Measurements from ENCODE around the gene FFAR3. TPM values are rescaled to one million over a fixed set of nuclear protein-coding genes. Genes with fewer than 3 reads are reported as not detected.

The FFAR3 gene
- total and polyA plus RNA-seq, 9 of the 15 experiments (the other 6 are each of a cell fraction or from before 2014, with no cell fraction given) = not detected

DNA sequence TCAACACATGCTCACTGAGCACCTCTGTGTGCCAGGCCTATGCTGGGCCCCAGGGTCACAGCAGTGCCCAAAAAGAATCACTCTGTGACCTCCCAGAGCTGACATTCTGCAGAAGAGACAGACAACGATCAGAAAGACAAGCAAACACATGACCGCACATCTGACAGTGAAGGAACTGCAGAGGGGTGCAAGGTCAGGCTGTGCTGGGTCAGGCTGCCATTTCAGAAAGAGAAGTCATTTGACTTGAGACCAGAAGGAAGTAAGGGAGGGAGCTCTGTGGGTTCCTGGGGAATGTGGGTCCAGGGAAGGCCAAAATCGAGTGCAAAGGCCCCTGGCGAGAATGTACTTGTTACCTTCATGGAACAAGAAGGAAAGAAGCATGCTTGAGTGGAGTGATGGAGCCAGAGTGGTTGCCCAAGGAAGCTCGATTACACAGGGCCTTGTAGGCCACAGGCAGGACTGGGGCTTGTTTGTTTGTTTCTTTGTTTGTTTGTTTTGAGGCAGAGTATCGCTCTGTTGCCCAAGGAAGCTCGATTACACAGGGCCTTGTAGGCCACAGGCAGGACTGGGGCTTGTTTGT lies 40.7 kb upstream of the FFAR3 start (continued):
- TF ChIP-seq, protein P1, sequence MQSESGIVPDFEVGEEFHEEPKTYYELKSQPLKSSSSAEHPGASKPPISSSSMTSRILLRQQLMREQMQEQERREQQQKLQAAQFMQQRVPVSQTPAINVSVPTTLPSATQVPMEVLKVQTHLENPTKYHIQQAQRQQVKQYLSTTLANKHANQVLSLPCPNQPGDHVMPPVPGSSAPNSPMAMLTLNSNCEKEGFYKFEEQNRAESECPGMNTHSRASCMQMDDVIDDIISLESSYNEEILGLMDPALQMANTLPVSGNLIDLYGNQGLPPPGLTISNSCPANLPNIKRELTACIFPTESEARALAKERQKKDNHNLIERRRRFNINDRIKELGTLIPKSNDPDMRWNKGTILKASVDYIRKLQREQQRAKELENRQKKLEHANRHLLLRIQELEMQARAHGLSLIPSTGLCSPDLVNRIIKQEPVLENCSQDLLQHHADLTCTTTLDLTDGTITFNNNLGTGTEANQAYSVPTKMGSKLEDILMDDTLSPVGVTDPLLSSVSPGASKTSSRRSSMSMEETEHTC (IDR thresholded peaks at IDR 0.05) = 0 out of 2 replicates have a peak, but pooled peaks have one; percentile 39
- no peak for TF ChIP-seq NR4A1 (CRISPR knock-in tag; IDR thresholded peaks at IDR 0.05)
- TF ChIP-seq NR4A1 (tag; IDR thresholded peaks at IDR 0.05) = peak; percentile 58; the same call in 1 of the 2 replicates
- TF ChIP-seq SRF (CRISPR knock-in tag; IDR thresholded peaks at IDR 0.05) = no peak
- TF ChIP-seq ZBTB1 (CRISPR knock-in tag; IDR thresholded peaks at IDR 0.05; ENCODE audit: borderline replicate concordance, low read depth) = no peak
- no peak for TF ChIP-seq ZC3H11A (IDR thresholded peaks at IDR 0.05; ENCODE audit: low read depth, low read length)
- TF ChIP-seq FOSL1 (tag; conservative IDR thresholded peaks at IDR 0.05) = no peak
- no peak for TF ChIP-seq SMC3 (conservative IDR thresholded peaks at IDR 0.05; ENCODE audit: insufficient read depth, low read depth, low read length)
- TF ChIP-seq FUS (optimal IDR thresholded peaks at IDR 0.05; ENCODE audit: low read depth, low read length) = no peak
- no peak for TF ChIP-seq ZNF780A (CRISPR knock-in tag; IDR thresholded peaks at IDR 0.05)
- TF ChIP-seq, protein P2, sequence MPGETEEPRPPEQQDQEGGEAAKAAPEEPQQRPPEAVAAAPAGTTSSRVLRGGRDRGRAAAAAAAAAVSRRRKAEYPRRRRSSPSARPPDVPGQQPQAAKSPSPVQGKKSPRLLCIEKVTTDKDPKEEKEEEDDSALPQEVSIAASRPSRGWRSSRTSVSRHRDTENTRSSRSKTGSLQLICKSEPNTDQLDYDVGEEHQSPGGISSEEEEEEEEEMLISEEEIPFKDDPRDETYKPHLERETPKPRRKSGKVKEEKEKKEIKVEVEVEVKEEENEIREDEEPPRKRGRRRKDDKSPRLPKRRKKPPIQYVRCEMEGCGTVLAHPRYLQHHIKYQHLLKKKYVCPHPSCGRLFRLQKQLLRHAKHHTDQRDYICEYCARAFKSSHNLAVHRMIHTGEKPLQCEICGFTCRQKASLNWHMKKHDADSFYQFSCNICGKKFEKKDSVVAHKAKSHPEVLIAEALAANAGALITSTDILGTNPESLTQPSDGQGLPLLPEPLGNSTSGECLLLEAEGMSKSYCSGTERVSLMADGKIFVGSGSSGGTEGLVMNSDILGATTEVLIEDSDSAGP (CRISPR knock-in tag; IDR thresholded peaks at IDR 0.05) = no peak
- TF ChIP-seq GTF2A2 (tag; IDR thresholded peaks at IDR 0.05) = peak; percentile 27; the same call in 1 of the 2 replicates
- no peak for TF ChIP-seq HDAC3 (IDR thresholded peaks at IDR 0.05; ENCODE audit: borderline replicate concordance, partially characterized antibody)
- TF ChIP-seq BMI1 (IDR thresholded peaks at IDR 0.05; ENCODE audit: low read length) = no peak
- TF ChIP-seq EGR1 (conservative IDR thresholded peaks at IDR 0.05) = no peak
- TF ChIP-seq MXI1 (IDR thresholded peaks at IDR 0.05; ENCODE audit: low read depth, low read length) = no peak
- TF ChIP-seq, protein P3, sequence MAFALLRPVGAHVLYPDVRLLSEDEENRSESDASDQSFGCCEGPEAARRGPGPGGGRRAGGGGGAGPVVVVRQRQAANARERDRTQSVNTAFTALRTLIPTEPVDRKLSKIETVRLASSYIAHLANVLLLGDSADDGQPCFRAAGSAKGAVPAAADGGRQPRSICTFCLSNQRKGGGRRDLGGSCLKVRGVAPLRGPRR (CRISPR knock-in tag; IDR thresholded peaks at IDR 0.05) = no peak
- TF ChIP-seq L3MBTL2 (IDR thresholded peaks at IDR 0.05) = peak; percentile 52; the same call in 1 of the 2 replicates
- TF ChIP-seq MED1 (CRISPR knock-in tag; IDR thresholded peaks at IDR 0.05; ENCODE audit: borderline replicate concordance) = no peak
- TF ChIP-seq ZEB2 (IDR thresholded peaks at IDR 0.05) = no peak
- TF ChIP-seq, protein P4, sequence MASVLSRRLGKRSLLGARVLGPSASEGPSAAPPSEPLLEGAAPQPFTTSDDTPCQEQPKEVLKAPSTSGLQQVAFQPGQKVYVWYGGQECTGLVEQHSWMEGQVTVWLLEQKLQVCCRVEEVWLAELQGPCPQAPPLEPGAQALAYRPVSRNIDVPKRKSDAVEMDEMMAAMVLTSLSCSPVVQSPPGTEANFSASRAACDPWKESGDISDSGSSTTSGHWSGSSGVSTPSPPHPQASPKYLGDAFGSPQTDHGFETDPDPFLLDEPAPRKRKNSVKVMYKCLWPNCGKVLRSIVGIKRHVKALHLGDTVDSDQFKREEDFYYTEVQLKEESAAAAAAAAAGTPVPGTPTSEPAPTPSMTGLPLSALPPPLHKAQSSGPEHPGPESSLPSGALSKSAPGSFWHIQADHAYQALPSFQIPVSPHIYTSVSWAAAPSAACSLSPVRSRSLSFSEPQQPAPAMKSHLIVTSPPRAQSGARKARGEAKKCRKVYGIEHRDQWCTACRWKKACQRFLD (CRISPR knock-in tag; IDR thresholded peaks at IDR 0.05) = peak; percentile 44; the same call in 1 of the 2 replicates
- TF ChIP-seq CHD1 (IDR thresholded peaks at IDR 0.05; ENCODE audit: low read length) = no peak
- peak; percentile 57; the same call in 1 of the 2 replicates for TF ChIP-seq ZNF644 (tag; IDR thresholded peaks at IDR 0.05; ENCODE audit: low read depth)
- no peak for TF ChIP-seq KHSRP (IDR thresholded peaks at IDR 0.05)
- no peak for TF ChIP-seq STAT5A (IDR thresholded peaks at IDR 0.05; ENCODE audit: borderline replicate concordance, low read length)
